ENCODE measurements around the gene CYBA. TPM values are rescaled to one million over a fixed set of nuclear protein-coding genes. Genes with fewer than 3 reads are reported as not detected.

The CYBA gene
- total RNA-seq, 2 experiments from 2014 or later: 359 to 601 TPM

DNA sequence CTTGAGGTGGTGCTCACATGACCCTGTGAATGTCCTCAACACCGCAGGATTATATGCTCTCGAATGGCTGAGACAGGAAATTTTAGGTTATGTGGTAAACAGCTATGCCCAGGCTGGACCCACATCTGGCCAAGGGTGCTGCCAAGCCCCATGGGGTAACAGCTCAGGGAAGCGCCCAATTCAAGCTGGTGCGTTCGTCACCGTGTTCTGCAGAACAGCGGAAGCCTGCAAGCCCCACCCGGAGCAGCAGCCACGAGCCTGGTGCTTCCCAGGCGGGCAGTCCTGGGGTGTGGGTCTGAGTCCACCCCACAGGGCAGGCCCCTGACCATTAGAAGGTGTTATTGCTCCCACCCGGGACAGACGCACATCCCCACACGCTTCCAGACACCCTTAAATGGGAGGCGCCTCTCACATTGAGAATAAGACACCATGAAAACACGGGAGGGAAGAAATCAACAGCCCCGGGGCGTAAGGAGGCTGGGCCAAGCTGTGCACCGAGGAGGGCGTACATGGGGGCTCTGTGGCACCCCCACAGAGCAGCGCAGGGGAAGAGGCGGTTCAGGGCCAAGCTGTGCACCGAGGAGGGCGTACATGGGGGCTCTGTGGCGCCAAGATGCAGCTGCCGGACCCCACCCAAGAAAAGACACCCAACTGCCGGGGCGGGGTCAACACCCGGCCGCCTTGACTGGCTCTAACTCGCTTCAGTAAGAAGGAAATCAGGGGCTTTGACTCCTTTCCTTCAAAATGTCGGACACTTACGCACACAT lies 2.9 kb upstream of the CYBA start:
- no peak for DNase-seq (ENCODE audit: low spot score)
- CTCF ChIA-PET (ENCODE audit: unreplicated experiment): no interaction called here
- Histone ChIP-seq H3K27ac (ENCODE audit: low read depth, low read length, poor library complexity, severe bottlenecking) (no peak overlapping the region), H3K9me3 (ENCODE audit: low read length) (no peaks in the 10 kb centered on the region), H3K36me3 (ENCODE audit: insufficient read depth, low read length) (peaks cover 48% of the 10 kb centered on the region), H4K20me1 (ENCODE audit: insufficient read depth, low read length) (peaks cover 11% of the 10 kb centered on the region), H3K4me3 (ENCODE audit: low read depth, low read length, poor library complexity, severe bottlenecking) (no peak overlapping the region), H3K4me2 (ENCODE audit: low read length) (no peak overlapping the region), H3K79me2 (ENCODE audit: insufficient read depth, low read depth, low read length) (peaks cover 20% of the 10 kb centered on the region), H3K4me1 (ENCODE audit: insufficient read depth, low read length, poor library complexity, severe bottlenecking) (peaks cover 27% of the 10 kb centered on the region), H3K9me2 (ENCODE audit: insufficient read depth, low read length) (no peaks in the 10 kb centered on the region), H2AFZ (ENCODE audit: low read length) (no peak overlapping the region)
- intact Hi-C loops (cut with micrococcal nuclease; ENCODE audit: unreplicated experiment): loop anchor here (5.0 kb wide), 1 partner anchor 1004 kb away; the partner anchor contains the start of genes CHMP1A and SPATA33
- no peak for TF ChIP-seq EZH2phosphoT487 (IDR thresholded peaks at IDR 0.05; ENCODE audit: borderline replicate concordance, low read depth, low read length)
- TF ChIP-seq, protein P1, sequence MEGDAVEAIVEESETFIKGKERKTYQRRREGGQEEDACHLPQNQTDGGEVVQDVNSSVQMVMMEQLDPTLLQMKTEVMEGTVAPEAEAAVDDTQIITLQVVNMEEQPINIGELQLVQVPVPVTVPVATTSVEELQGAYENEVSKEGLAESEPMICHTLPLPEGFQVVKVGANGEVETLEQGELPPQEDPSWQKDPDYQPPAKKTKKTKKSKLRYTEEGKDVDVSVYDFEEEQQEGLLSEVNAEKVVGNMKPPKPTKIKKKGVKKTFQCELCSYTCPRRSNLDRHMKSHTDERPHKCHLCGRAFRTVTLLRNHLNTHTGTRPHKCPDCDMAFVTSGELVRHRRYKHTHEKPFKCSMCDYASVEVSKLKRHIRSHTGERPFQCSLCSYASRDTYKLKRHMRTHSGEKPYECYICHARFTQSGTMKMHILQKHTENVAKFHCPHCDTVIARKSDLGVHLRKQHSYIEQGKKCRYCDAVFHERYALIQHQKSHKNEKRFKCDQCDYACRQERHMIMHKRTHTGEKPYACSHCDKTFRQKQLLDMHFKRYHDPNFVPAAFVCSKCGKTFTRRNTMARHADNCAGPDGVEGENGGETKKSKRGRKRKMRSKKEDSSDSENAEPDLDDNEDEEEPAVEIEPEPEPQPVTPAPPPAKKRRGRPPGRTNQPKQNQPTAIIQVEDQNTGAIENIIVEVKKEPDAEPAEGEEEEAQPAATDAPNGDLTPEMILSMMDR (conservative IDR thresholded peaks at IDR 0.05; ENCODE audit: low read length): no peak
- BruUV-seq (replicated peaks): no TSS peak
- POLR2A ChIA-PET: no interaction called here

DNA sequence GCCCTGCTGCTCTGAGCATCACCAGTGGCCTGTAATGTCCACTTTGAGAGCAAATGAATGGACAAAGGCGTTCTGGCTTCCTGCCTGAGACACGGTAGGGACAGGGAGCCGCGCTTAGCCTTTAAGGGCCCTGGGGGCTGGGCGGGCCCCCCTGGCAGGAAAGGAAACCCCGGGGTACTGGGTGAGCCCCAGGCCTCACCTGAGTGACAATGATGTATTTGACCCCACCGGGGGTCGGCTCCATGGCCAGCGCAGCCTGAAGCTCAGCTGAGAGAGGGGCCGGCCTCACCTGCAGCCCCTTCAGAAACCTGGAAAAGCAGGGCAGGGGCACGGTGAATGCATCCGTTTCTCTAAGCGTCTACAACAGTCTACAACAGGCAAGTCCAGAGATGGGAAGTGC lies 2.2 kb upstream of the CYBA start:
- no TSS peak for BruUV-seq (replicated peaks)
- Histone ChIP-seq H3K4me2 (ENCODE audit: low read length) (no peak overlapping the region), H3K9me2 (ENCODE audit: insufficient read depth, low read length) (no peaks in the 10 kb centered on the region), H3K4me3 (ENCODE audit: low read depth, low read length, poor library complexity, severe bottlenecking) (no peak overlapping the region), H3K36me3 (ENCODE audit: insufficient read depth, low read length) (peaks cover 52% of the 10 kb centered on the region), H3K27ac (ENCODE audit: low read depth, low read length, poor library complexity, severe bottlenecking) (no peak overlapping the region), H2AFZ (ENCODE audit: low read length) (no peak overlapping the region), H3K4me1 (ENCODE audit: insufficient read depth, low read length, poor library complexity, severe bottlenecking) (peaks cover 31% of the 10 kb centered on the region), H4K20me1 (ENCODE audit: insufficient read depth, low read length) (peaks cover 14% of the 10 kb centered on the region), H3K79me2 (ENCODE audit: insufficient read depth, low read depth, low read length) (peaks cover 27% of the 10 kb centered on the region), H3K9me3 (ENCODE audit: low read length) (no peaks in the 10 kb centered on the region)
- POLR2A ChIA-PET: no interaction called here
- CTCF ChIA-PET (ENCODE audit: unreplicated experiment): no interaction called here
- TF ChIP-seq EZH2phosphoT487 (IDR thresholded peaks at IDR 0.05; ENCODE audit: borderline replicate concordance, low read depth, low read length): no peak
- TF ChIP-seq, protein P1 (conservative IDR thresholded peaks at IDR 0.05; ENCODE audit: low read length): no peak
- intact Hi-C loops (cut with micrococcal nuclease; ENCODE audit: unreplicated experiment): loop anchor here (5.0 kb wide), 1 partner anchor 1004 kb away; the partner anchor contains the start of genes CHMP1A and SPATA33
- DNase-seq (ENCODE audit: low spot score): no peak

DNA sequence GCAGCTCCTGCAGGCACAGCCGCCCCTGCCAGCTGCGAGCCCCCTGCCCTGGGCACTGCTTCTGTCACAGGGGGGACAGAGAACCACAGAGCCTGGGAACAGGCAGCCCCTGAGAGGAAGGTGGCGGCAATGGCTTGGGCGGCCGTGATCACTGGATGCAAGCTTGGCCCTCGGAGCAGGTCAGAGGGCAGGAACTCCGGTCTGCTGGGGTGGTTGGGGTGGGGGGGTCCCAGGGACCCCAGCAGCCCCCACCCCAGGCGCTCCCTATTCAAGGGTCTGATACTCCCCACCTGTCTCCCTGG lies 1.9 kb upstream of the CYBA start:
- no peak overlapping the region for H3K27ac ChIP-seq (ENCODE audit: low read depth, low read length, poor library complexity, severe bottlenecking)
- no peaks in the 10 kb centered on the region for H3K9me2 ChIP-seq (ENCODE audit: insufficient read depth, low read length)
- no TSS peak for BruUV-seq (replicated peaks)
- no peaks in the 10 kb centered on the region for H3K9me3 ChIP-seq (ENCODE audit: low read length)
- CTCF ChIA-PET (ENCODE audit: unreplicated experiment): no interaction called here
- H3K4me3 ChIP-seq (ENCODE audit: low read depth, low read length, poor library complexity, severe bottlenecking): no peak overlapping the region
- no peak for DNase-seq (ENCODE audit: low spot score)
- no peak overlapping the region for H2AFZ ChIP-seq (ENCODE audit: low read length)
- peaks cover 35% of the 10 kb centered on the region for H3K4me1 ChIP-seq (ENCODE audit: insufficient read depth, low read length, poor library complexity, severe bottlenecking)
- H3K36me3 ChIP-seq (ENCODE audit: insufficient read depth, low read length): peaks cover 52% of the 10 kb centered on the region
- peaks cover 31% of the 10 kb centered on the region for H3K79me2 ChIP-seq (ENCODE audit: insufficient read depth, low read depth, low read length)
- peaks cover 17% of the 10 kb centered on the region for H4K20me1 ChIP-seq (ENCODE audit: insufficient read depth, low read length)
- H3K4me2 ChIP-seq (ENCODE audit: low read length): no peak overlapping the region
- no peak for TF ChIP-seq EZH2phosphoT487 (IDR thresholded peaks at IDR 0.05; ENCODE audit: borderline replicate concordance, low read depth, low read length)
- TF ChIP-seq, protein P1 (conservative IDR thresholded peaks at IDR 0.05; ENCODE audit: low read length): no peak
- POLR2A ChIA-PET: interaction anchor here (0.8 kb wide), 1 partner anchor 12 kb away, joined by 3 read pairs; no protein-coding TSS in a partner anchor
- intact Hi-C loops (cut with micrococcal nuclease; ENCODE audit: unreplicated experiment): loop anchor here (5.0 kb wide), 1 partner anchor 1005 kb away; the partner anchor contains the start of genes CHMP1A and SPATA33
